Mucosa of descending colon (tissue), 3 donors: ENCODE results near the gene AP3S2. TPM values are rescaled to one million over a fixed set of nuclear protein-coding genes. Genes with fewer than 3 reads are reported as not detected.
"Not testable (repeated sequence)": the region's sequence is repeated elsewhere in the genome, so short reads cannot be mapped to it uniquely, and the experiment has no call there.

ENCODE experiments used
- ATAC-seq: fragments of 200-7000 bp; cut with Tn5 transposase; one replicate; pipeline ENCODE4 v1.9.1; 2020; ENCODE audit warnings: mild to moderate bottlenecking, moderate library complexity
- DNase-seq, 3 donors: peaks; one replicate each; pipeline ENCODE4 v3.0.0-alpha.2; 2020
- H3K36me3 ChIP-seq: fragments of 200-600 bp; one replicate; pipeline ENCODE4 v1.8.0; 2021; ENCODE audit warnings: low read depth, mild to moderate bottlenecking
- H3K4me1 ChIP-seq: fragments of 200-600 bp; one replicate; pipeline ENCODE4 v1.8.0; 2021; ENCODE audit warnings: low read depth, mild to moderate bottlenecking
- H3K4me3 ChIP-seq: fragments of 200-600 bp; one replicate; pipeline ENCODE4 v1.8.0; 2021; ENCODE audit warnings: mild to moderate bottlenecking
- H3K9me3 ChIP-seq: fragments of 200-600 bp; one replicate; pipeline ENCODE4 v1.8.0; 2021; ENCODE audit warnings: mild to moderate bottlenecking
- intact Hi-C, 2 donors: fragments of 100-400 bp; cut with DNase I in 1 of 2; cut with micrococcal nuclease in 1 of 2; formaldehyde crosslinking; loops; one replicate each; pipeline versions ENCODE4 v1.11.0 to v1.11.1; 2022; cut with DNase I, micrococcal nuclease
- total RNA-seq, 3 donors: library from RNA; stranded (reverse); fragmentation: NEBNext Ultra II Directional in 2 of 3; extraction: Animal tissue kit (Norgen Biotek cat#: 25700) in 2 of 3; gene quantifications; one replicate each; pipeline versions ENCODE4 v1.2.1 to v1.2.4, GENCODE V29; 2021 to 2023
- TF ChIP-seq, protein P1 (sequence below): fragments of 200-600 bp; IDR thresholded peaks from one replicate; pipeline ENCODE4 v1.8.0; 2022; ENCODE audit warnings: antibody characterized with exemption, mild to moderate bottlenecking
- donor health status: DM: no; HTN: no; CAD: no; lungs with moderate emphysema.
- donor health status: DM: no; HTN: no; CAD: no.
- donor health status: DM: no; HTN: yes; CAD: no.

Gene AP3S2
- total RNA-seq, 3 donors from 2014 or later = 56.1 to 93.4 (median 65.1) TPM

DNA sequence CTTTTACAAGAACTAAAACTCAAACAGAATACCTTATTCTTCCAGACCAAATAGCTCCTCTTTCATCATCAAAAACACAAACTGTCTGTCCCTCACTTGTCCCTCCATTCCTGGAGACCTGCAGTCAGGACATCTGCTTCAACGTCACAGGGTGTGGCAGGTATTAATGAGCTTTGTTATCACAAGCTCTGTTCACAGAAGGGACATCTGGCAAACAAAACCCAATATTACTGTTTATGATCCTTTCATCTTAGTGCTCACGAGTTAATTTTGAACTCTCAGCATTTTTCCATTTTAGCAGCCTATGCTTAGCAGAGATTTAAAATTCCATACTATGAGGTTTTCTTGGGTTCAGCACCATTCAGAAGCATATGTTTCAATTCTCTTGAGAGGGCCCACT, 32.9 kb downstream of the AP3S2 start:
- ATAC-seq (no peak), DNase-seq (peak in 1 of 3 donors; percentile 43)
- Histone ChIP-seq H3K4me3 (no peak overlapping the region), H3K36me3 (no peaks in the 10 kb centered on the region), H3K9me3 (no peaks in the 10 kb centered on the region), H3K4me1 (peaks cover 54% of the 10 kb centered on the region)
- intact Hi-C loops = no loop called here
- TF ChIP-seq, protein P1, sequence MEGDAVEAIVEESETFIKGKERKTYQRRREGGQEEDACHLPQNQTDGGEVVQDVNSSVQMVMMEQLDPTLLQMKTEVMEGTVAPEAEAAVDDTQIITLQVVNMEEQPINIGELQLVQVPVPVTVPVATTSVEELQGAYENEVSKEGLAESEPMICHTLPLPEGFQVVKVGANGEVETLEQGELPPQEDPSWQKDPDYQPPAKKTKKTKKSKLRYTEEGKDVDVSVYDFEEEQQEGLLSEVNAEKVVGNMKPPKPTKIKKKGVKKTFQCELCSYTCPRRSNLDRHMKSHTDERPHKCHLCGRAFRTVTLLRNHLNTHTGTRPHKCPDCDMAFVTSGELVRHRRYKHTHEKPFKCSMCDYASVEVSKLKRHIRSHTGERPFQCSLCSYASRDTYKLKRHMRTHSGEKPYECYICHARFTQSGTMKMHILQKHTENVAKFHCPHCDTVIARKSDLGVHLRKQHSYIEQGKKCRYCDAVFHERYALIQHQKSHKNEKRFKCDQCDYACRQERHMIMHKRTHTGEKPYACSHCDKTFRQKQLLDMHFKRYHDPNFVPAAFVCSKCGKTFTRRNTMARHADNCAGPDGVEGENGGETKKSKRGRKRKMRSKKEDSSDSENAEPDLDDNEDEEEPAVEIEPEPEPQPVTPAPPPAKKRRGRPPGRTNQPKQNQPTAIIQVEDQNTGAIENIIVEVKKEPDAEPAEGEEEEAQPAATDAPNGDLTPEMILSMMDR = no peak

DNA sequence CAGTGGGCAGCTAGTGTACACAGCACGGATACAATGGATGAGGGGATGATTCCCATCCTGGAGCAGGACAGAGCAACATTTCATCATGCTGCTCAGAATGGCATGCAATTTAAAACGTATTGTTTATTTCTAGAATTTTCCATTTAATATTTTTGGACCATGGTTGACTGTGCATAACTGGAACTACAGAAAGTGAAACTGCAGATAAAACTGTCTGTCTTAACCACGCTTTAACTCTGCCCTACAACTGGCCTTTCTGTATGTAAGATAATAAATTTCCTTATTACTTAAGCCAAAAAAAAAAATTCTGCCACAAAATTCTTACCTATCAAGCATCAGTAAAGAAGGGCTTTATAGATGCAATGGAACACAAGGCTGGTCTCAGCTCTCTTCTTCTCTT, 33.4 kb downstream of the AP3S2 start:
- Histone ChIP-seq H3K36me3 (no peaks in the 10 kb centered on the region), H3K4me3 (no peak overlapping the region), H3K4me1 (peaks cover 50% of the 10 kb centered on the region), H3K9me3 (no peaks in the 10 kb centered on the region)
- intact Hi-C loops = no loop called here
- TF ChIP-seq, protein P1 = no peak
- ATAC-seq (no peak), DNase-seq (no peak)

DNA sequence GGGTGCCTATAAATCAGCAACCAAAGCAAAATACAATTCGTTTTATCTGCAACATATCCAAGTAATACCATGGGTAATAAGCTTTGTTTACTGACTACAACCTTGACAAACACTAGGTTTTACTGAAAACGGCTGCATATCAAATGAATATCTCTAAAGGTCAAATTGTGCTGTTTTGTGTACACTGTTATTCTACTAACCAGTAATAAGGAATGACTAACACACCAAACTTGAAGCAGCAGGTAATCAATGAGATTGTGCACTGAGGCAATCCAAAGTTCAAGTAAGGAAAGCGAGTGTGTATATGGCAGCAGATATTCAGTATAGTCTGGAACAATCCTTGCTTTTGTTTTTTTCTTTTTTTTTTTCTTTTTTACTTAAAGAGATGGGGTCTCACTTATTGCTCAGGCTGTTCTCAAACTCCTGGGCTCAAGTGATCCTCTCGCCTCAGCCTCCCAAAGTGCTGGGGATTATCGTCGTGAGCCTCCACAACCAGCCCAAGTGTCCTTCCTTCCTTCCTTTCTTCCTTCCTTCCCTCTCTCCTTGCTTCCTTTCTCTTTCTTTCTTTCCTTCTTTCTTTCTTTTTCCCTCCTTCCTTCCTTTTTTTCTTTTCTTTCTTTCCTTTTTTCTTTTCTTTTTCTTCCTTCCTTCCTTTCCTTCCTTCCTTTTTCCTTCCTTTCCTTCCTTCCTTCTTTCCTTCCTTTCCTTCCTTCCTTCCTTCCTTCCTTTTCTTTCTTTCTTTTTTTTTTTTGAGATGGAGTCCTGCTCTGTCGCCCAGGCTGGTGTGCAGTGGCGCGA, 34.9 kb downstream of the AP3S2 start:
- Histone ChIP-seq H3K4me3 (no peak overlapping the region), H3K4me1 (peaks cover 40% of the 10 kb centered on the region), H3K36me3 (no peaks in the 10 kb centered on the region), H3K9me3 (no peaks in the 10 kb centered on the region)
- DNase-seq (no peak), ATAC-seq (peak; percentile 78)
- intact Hi-C loops = loop anchor here in 1 of 2 donors (10.0 kb wide), 1 partner anchor 74 kb away; no protein-coding TSS in a partner anchor
- TF ChIP-seq, protein P1 = no peak

GRCh38 chr15:89857673-89858072, 36.1 kb downstream of the AP3S2 start:
- DNase-seq = peak in 1 of 3 donors; percentile 74
- Histone ChIP-seq H3K4me1 (peaks cover 33% of the 10 kb centered on the region), H3K4me3 (no peak overlapping the region), H3K9me3 (no peaks in the 10 kb centered on the region), H3K36me3 (no peaks in the 10 kb centered on the region)
- intact Hi-C loops = loop anchor here in 1 of 2 donors (10.0 kb wide), 1 partner anchor 73 kb away; no protein-coding TSS in a partner anchor
- ATAC-seq = peak; percentile 94
- TF ChIP-seq, protein P1 = no peak

DNA sequence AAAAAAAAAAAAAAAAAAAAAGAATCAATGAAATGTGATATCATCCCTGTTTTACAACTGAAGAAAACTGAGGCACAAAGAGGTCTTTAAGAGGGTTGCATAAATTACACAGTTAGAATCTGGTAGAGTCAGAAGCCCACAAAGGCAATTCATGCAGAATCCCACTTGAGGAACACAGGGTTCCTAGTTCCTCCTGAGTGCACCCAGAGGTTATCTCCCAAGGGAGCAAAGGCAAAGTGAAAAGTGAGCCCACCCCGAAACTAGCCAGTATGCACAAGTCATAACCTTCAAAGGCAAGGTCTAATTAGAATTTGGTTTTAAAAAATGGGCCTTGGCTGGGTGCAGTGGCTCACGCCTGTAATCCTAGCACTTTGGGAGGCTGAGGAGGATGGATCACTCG, 37.8 kb downstream of the AP3S2 start:
- intact Hi-C loops = loop anchor here in 1 of 2 donors (10.0 kb wide), 1 partner anchor 71 kb away; no protein-coding TSS in a partner anchor
- TF ChIP-seq, protein P1 = no peak
- Histone ChIP-seq H3K4me3 (no peak overlapping the region), H3K9me3 (no peaks in the 10 kb centered on the region), H3K4me1 (peaks cover 37% of the 10 kb centered on the region), H3K36me3 (no peaks in the 10 kb centered on the region)
- no peak for DNase-seq
- no peak for ATAC-seq

DNA sequence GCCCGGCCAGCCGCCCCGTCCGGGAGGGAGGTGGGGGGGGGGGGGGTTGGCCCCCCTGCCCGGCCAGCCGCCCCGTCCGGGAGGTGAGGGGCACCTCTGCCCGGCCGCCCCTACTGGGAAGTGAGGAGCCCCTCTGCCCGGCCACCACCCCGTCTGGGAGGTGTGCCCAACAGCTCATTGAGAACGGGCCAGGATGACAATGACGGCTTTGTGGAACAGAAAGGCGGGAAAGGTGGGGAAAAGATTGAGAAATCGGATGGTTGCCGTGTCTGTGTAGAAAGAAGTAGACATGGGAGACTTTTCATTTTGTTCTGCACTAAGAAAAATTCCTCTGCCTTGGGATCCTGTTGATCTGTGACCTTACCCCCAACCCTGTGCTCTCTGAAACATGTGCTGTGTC, 38.9 kb downstream of the AP3S2 start:
- intact Hi-C loops = loop anchor here in 1 of 2 donors (10.0 kb wide), 1 partner anchor 70 kb away; no protein-coding TSS in a partner anchor
- not testable (repeated sequence) for ATAC-seq, H3K36me3 ChIP-seq, DNase-seq, H3K9me3 ChIP-seq, H3K4me3 ChIP-seq
- H3K4me1 ChIP-seq = peaks cover 26% of the 10 kb centered on the region
